ELF-1 (cell line): ENCODE data around the gene CRADD.

Source experiments
- DNase-seq: peaks from one replicate; pipeline ENCODE4 v3.0.0-alpha.2; 2016; ENCODE audit warnings: low read depth, low spot score

CRADD gene

DNA sequence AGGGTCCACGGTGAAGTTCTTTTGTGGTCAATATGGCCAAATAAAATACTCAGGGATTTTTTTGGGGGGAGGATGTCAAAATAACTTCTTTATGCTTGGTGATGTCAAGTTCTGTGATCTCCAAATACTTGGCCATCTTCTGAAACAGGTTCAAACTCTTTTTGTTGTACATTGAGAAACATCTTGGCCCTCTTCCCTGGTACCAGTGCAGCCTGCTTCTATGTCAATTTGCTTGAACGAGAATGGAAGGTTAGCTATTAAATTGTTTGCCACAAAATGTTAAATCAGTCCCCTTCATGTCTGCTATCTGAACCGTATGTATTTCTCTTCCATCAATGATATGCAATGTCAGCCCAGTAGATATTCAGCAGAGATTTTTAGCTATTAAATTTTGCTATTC is 6.1 kb upstream of the CRADD start:
- no peak for DNase-seq

DNA sequence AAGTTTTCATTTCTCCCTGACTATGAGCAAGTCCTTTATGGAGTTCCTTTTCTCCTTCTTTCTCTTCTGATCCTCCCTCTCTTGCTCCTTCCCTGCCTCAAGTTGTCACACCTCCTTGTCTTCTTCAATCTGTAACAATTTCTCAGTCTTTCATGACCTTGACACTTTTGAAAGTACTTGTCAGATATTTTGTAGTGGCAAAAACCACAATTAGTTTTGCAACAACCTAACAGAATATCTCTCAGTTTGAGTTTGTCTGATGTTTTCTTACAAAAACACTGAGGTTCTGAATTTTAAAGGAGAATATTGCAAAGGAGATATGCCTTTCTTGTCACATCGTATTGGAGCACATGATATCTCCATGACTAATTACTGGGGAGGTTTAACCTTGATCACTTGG is 4.1 kb upstream of the CRADD start:
- DNase-seq = no peak

DNA sequence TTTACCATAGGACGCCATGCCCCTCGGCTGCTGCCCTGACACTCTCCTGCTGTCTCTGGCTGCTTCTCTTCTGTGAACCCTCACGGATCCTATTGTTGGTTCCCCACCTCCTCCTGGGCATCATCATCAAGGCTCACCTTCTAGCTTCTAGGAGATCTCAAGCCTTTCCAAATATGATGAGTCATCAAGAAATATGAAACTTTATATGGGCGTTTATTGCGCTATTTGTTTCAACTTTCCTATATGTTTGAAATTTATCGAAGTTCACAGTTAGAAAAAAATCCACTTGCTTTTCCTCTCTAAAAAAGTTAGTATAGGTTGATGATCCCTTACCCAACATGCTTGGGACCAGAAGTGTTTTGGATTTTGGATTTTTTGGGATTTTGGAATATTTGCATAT is 2.8 kb upstream of the CRADD start:
- no peak for DNase-seq

DNA sequence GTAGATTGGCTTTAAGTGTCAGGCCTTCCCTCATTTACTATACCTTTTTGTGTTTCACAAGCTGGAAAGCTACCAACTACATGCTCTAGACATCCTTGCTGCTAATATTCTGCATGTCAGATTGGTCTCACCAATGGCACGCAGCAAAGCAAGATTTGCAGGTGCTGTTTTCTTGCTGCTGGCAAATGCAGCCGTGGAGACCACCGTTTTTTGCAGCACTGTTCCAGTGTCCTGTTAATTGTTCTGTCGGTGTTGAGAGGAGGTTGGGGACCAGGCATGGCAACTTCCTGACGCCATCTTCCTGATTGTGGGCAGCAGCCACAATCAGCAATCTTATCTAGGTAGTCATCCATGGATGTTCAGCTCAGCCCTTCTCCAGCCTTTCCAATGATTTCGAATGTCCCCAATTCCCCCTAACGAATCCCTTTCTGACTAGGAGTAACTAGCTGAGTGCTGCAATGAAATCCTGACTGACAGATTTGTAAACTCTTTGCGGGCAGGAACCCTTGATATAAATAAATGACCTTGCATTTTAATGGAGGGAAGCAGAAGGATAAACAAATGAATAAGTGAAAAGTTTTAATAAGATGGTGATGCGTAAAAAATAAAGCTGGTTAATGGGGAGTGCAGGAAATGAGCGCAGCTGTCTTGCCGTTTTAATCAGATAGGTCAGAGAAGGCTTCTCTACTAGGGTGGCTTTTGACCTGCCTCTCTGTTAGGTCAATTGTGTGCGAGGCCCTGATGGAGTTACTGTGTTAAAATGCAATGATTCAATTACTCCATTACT is 574 bp upstream of the CRADD start:
- peak; percentile 9 for DNase-seq

DNA sequence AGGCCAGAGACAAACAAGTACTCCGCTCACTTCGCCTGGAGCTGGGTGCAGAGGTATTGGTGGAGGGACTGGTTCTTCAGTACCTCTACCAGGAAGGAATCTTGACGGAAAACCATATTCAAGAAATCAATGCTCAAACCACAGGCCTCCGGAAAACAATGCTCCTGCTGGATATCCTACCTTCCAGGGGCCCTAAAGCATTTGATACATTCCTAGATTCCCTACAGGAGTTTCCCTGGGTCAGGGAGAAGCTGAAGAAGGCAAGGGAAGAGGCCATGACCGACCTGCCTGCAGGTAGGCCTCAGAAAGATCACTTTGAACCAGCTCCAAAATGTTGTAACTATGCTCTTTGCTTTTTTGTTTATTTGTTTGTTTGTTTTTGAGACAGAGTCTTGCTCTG is 1.6 kb downstream of the CRADD start:
- DNase-seq = peak; percentile 9

DNA sequence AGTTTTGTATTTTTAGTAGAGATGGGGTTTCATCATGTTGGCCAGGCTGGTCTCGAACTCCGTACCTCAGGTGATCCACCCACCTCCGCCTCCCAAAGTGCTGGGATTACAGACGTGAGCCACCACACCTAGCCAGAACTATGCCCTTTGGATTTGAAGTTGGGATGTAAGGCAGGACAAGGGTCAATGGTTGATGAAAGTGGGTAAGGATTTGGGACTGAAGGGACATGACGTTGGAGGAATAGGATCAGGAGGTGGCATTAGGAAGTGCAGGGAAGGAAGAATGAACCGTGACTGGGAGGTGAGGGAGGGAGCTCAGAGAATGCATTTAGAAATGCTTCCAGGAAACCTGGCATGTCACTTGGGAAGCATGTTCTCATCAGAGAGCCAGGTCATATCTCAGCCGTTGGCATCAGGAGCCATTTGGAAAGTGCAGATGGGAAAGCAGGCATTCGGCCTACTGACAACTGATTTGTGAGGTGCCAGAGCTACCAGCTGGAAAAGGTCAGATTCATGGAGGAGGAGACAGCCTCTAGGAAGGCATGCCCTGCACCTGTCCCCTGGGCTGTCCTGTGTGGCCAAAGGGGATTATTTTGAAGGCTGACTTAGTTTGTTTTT is 2.2 kb downstream of the CRADD start:
- DNase-seq = no peak

DNA sequence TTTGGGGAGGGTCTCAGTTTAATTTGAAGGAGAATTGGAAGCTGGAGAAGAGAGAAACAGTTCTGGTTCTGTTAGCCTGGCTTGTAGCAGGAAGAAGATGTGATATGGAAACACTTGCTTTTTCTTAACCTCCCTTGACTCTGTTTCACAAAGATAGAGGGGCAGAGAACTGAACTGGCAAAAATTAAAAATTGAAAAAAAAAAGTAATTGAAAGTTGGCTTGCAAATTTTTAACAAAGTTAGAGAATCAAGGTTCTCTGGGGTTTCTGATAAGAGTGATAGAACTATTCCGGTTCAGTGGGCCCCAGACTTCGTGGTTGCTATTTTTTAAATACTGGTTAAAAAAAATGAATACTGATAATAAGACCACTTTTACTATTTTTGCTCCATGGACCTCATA is 2.8 kb downstream of the CRADD start:
- DNase-seq = no peak

DNA sequence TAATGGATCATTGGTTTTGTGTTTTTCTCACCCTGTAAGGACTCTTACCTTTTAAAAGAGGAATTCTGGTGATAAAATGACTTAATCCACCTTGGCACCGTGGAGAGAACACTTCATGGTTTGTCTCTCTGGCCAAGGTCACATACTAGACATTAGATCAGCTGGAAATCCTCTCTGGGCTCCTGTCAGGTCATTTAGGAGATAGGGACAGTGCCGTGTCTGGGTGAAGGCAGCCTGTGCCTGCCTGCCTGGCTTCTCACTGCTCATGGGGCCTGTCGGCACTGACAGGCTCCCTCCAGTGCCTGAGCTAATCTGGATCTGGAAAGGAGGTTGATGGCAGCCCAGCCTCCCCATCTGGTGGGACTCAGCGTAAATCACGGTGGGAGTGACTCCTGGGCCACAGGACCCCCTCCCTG is 5.7 kb downstream of the CRADD start:
- DNase-seq = peak; percentile 59

DNA sequence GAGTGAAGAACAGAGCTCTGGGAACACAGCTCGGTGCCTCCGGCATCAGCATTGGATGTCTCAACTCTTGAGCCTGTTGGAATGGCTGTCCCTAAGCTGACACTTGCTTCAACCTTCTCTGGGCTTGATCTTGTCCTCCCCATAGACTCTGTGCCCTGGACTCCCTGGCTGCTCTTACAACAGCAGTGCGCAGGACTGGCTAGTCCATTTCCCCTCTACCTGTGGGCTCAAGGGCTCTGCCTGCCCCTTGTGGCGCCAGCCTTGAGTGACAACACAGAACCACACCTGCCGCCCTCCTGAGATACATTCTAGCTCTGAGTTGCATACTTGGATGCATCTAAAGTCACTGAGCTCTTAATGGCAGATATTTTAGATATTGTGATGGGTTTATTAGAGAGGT is 6.2 kb downstream of the CRADD start:
- DNase-seq = peak; percentile 17

DNA sequence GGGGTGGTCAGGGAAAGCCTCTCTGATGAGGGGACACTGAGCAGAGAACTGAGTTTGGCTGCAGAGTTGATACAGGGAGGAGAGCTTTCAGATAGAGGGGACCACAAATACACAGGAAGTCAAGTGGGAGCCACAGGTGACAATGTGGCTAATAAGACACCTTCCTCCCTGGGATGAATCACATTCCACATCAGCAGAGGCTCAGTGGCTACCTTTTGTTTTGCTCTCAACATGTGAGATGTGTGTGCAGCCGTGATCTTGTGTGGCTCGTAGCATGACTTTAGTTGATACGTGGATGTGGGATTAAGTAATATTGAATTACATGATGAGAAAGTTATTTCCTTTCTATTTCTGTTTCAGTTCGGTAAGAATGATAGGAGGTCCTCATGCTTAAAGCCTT is 7.5 kb downstream of the CRADD start:
- DNase-seq = no peak

DNA sequence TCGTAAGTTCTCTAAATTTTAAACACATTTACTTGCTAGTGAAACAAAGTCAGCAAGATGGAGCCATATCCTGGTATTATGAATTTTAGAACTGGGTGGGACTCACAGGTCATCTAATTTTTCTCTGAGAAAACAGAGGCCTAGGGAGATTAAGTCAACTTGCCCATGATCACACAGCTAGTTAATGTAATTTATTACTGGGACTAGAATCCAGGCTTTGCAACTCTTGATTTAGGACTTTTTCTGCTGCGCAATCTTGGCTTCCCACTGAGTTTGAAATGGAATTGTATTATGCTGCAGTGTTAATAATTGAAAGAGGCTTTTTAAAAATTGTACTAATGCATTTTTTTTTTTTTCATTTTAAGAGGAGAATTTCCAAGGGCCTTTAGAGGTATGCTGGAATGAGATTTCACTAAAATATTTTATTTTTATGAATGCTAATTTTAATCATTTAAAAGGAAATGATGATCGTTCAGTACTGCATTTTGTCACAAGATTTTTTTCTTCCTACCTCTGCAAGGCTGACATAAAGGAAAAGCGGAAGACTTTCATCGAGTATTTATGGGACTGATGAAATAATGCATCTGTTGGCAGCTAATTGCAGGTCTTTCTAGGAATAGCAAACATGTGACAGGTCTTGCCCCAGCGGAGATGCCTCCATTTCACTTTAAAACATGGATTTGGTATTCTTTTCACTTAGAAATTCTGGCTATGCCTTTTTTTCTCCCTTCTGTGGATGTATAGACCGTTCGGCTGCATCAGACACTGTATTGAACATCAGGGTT is 9.6 kb downstream of the CRADD start:
- no peak for DNase-seq

DNA sequence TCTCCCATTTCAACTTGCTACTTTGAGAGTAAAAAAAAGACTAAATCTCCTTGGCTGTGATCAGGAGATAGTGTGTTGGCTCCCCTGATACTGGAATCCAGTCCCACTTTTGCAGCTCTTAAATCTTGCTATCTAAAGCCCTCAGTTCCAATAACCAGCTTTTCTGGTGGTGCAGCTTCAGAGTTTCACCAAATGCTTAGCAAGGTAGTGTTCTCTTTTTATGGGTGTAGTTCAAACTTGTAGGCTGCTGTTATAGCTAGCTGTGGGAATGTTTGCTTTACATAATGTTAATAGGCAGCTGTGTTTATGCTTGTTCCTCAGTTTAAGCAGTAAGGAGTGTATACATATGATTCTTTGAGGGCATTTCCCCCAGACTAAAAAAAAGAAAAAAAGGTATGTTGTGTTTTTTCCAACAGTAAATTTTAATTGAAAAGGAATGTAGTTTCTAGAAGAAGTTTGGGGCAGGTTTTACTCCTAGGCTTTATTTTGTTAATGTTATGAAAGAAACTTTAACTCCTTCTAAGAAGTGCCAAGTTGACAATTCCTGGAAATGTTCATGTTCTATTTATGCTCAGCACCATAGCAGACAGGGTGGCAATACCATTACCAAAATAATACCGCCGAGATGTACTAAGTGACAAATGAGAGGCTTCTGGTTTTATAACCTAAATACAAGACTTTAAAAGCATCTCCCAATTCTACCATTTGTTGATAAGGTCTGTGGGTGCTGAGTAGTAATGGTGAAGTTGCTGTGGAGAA is 12.1 kb downstream of the CRADD start:
- peak; percentile 48 for DNase-seq

DNA sequence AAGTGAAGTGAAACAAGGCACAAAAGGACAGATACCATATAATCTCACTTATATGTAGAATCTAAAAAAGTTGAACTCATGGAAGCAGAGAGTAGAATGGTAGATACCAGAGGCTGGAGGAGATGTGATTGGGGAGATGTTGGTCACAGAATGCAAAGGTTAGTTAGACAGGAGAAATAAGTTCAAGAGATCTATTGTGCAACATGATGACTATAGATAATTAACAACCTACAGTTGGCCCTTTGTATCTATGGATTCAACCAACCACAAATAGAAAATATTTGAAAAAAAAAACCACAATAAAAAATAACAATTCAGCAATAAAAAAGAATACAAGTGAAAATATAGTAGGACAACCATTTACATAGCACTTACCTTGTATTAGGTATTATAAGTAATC is 19.3 kb downstream of the CRADD start:
- DNase-seq = no peak

DNA sequence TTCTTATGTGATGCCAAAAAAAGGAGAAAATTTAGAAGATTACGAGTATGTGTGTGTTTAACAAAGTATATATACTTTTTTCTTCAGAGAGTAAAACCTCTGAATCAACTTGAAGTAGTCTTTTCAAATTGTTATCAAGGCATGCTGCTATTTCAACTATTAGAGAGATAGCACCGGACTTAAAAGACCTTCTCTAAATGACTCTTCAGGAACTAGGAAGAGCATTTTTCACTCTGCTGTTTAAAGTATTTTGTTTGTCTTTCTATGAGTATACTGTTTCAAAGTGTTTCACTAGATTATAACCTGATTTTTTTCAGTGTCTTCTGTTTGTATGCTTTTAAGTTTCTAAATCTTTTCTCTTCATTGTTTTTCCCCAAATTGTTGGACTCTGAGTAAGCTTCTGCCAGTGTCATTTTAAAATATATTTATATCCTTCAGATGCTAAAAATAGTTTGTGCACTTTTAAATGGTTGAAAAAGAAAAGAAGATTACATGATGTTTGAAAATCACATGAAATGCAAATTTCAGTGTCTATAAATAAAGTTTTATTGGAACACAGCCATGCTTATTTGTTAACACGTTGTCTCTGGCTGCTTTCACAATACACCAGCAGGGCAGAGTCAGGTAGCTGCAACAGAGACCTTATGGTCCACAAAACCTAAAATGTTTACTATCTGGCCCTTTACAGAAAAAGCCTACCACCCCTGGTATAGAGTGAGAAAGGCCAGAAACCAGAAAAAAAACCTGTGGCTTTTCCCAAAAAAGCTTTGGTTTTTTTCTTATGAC is 21.3 kb downstream of the CRADD start:
- DNase-seq = no peak

DNA sequence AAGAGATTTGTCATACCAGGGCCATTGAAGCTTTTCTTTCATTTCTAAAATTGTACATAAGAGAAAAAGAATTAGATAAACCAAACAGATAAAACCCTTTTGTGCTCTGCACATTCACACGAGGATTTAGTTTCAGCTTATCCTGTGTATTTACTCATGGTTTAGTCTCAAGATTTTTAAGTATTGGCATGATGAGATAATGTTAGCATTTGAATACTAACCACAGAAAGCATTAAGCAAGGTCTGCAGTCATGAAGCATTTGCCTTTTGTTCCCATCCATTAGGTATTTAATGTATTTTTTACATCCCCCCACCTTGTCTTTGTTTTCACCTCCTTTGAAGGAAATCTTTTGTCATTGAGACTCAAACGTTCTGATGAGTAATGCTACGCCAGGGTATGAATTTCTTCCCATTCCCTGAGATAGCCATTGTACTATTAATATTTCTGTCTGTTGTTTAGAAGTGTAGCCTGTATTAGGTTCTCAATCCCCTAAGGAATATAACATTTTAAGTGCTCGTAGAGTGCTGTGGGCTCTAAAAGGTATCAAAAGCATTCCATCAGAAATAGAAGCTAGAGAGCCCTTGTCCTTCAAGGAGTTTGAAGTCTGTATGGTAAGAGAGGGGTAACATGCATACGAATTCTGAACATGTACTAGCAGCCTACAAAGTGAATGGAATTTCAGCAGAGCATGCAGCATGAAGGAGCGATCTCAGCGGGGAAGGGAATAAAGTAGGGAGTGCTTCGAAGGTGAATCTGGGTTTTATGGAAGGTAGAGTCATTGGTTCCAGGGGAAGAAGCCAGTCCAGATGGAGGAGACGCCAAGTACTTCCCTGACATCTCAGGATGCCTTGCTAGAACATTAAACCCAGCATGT is 22.3 kb downstream of the CRADD start:
- DNase-seq = no peak

DNA sequence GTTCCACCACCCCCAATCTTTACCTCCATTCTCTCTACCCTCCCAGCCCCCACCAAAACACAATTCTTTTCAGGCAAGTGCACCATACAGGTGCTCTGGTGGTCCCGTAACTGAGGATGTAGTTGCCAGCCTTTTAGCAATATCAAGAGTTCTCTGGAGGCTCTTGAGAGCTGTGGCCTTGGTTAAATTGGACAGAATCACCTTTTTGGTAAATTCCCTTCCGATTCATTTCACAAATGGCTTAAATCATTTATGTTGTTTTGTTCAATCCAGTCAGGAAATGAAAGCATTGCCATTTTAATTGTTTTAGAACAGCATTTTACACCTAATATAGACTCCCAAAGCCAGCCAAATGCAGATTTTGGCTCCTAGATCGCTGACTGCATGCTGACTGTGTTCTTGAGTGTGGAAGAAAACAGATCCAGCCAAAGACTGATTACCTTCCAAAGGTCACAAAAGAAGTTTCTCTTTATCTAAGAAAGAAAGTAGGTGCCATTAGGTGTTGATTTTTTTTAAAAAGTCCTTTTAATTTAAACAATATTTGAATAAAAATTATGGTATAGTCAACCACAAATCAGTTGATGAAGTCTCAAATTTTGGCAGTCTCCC is 25.6 kb downstream of the CRADD start:
- no peak for DNase-seq

DNA sequence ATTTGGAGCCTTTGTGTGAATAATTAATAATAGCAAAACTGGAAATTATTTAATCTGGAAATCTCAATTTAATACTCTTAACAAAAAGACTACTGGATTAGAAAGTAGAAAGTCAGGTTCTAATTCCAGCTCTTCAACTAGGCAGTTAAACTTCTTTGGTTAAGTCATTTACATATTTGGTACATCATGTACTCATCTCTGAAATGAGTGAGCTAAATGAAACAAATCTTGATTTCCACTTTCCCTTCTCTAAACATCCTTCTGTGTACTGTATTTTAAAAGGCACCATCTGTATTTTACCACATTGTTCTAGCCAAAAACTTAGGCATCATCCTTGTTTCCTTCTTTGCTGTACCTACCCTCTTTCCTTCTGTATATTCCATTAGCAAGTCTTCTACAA is 26.9 kb downstream of the CRADD start:
- DNase-seq = no peak

DNA sequence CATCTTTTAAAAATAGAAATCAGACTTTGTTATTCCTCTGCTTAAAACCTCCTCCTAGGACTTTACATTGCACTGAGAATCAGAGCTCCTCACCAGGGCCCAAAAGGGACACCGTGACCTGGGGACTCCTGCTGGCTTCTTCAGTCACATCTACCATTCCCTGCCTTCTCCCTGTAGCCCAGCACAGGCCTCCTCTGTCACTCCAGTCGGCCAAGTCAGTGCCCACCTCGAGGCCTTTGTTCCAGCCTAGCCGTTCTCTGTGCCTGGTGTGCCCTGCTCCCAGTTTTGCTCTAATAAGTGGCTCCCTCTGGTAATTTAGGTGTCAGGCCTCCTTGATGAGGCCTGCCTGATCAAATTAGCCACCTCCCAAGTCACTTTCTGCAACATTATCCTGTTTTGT is 27.4 kb downstream of the CRADD start:
- DNase-seq = no peak

DNA sequence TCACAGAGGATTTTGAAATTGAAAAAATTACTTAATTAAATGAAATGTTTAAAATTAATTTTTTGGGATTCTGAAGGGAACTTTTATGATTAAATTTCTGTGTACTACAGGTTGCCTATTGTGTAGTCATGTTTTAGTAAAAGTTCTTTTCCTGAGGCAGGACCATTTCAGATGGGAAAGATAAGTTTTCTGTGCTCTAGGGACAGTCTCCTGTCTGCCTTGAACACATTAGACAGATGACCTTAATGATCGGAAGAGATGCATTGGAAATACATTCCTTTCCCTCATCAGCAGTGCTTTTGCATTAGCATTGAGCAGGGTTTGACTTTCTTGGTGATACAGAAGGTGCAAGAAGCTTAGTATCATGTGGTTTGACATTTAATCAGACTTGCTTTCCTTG is 28.1 kb downstream of the CRADD start:
- DNase-seq = no peak

DNA sequence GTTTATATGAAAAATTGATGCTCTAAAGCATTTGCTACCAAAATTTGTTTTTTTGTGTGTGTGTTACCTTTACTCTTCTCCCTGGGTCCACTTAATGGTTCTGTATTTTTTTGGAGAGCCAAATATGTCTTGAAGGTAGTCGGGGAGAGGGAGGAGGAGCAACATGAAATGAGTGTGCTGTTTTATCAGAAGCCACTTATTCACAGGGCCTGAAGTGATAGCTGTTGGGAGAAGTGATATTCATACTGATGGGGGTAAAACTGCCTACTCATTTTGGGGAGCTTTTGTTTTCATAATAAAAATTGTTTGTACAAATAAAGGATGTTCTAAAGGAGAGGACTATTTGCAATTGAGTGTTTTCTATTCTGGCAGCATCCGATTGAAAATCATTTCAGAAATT is 29.2 kb downstream of the CRADD start:
- no peak for DNase-seq
